NOMO-1 treated with DMSO at 0.1 percent for 48 hours (cell line): ENCODE results near the gene TNFAIP8.
A peak's percentile ranks its signal among the peaks of the same experiment; 100 is the strongest.
"Not testable (repeated sequence)": the region's sequence is repeated elsewhere in the genome, so short reads cannot be mapped to it uniquely, and the experiment has no call there.

Source experiments
- DNase-seq: peaks from one replicate; lab custom pipeline; 2025; ENCODE audit not compliant: unreplicated experiment; lab: John Stamatoyannopoulos, UW

Gene TNFAIP8

DNA sequence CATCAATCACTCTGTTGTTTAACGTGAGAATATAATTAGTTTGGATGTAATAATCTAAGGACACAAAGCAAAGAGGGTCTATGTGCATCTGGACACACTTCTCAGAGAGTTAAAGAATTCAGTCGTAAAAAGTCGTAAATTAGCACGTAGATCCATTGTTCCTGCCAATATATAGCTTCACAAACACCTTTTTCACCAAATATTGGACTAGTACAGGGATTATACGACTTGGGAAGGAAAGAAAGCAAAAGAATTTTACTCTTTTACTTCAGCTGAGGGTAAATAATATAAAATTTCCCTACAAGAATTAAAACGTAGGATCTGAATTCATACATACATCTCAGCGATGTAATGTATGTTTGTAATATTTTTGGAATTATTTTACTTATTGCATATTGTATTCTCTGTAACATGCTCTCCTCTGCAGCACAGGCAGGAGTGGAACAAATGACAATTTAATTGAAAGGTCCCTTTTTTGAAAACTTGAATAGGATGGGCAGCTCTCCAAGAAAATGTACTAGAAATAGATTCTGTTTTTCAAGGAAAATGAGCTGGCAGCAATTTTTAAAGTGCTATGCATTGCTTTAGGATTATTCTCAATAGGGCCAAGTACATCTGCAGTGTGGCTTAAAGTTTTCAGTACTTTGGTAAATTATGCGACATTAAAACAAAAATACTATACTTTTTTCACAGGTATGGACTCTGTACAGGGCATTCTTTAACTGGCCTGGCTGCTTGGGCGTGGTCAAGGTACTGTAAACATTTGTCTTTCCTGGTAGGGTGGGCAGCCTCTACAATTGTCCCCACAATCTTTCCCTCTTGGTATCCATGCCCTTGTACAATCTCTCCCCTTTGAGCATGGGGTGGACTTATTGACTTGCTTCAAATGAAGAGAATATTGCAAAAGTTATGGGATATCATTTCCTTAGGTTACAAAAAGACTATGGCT is 56.7 kb downstream of the TNFAIP8 start:
- DNase-seq: no peak

DNA sequence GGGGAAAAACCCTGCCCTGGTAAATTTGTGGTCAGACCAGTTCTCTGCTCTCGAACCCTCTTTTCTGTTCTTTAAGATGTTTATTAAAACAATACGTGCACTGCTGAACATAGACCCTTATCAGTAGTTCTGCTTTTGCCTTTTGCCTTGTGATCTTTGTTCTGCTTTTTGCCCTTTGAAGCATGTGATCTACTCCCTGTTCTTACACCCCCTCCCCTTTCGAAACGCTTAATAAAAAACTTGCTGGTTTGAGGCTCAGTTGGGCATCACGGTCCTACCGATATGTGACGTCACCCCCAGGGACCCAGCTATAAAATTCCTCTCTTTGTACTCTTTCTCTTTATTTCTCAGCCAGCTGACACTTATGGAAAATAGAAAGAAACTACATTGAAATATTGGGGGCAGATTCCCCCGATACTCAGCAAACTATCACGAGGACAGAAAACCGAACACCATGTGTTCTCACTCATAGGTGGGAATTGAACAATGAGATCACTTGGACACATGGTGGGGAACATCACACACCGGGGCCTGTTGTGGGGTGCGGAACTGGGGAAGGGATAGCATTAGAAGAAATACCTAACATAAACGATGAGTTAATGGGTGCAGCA is 58.4 kb downstream of the TNFAIP8 start:
- peak; percentile 77 for DNase-seq

DNA sequence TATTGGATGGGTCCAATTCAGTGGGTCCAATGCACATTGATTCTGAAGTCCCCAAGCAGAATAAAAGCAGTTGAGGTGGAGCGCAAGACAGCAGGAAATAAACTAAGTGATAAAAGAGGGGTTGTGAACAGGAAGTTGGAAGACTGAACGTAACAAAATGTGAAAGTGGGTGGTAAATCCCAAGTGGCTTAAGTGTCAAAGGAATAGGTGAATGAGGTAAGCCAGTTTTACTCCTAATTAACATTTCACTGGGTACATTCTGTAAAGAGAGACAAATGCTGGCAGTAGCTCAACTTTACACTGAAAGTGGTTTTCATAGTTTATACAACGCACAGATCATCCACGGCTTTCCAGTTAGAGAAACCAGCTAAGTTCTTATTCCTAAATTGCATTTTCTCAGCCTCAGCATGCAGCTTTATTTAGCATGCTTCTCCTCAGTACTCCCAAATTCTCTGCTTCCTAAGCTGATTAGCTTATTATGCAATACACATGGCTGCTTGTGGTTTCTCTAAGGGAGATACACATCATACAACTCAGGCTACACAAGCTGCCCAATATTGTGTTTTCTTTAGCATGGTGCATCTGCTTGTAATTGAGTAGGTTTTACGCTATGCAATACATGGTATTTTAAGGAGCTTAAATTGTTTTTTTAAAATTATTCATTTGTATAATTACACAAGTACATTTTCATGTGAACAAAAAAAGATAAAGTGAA is 62.2 kb downstream of the TNFAIP8 start:
- peak; percentile 16 for DNase-seq

DNA sequence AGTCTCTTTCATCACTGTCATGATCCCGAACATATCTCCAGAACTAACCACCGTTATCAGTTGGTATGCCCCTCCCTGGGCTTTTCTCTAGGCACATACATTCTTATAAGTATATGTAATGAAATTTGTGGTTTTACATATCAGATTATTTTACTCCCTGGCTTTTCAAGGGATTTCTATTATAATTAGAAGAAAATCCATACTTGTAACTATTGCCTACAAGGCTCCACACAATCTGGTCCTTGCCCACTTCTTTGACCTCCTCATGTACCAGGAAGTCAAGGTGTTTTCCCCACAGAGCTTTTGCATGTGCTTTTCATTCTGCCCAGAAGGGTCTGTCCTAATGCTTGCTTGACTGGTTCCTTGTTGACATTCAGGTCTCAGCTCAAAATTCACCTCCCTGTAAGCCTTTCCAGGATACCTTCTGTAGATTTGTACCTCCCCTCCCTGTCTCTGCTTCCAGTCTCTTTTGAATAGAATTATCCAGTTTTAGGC is 62.8 kb downstream of the TNFAIP8 start:
- peak; percentile 3 for DNase-seq

DNA sequence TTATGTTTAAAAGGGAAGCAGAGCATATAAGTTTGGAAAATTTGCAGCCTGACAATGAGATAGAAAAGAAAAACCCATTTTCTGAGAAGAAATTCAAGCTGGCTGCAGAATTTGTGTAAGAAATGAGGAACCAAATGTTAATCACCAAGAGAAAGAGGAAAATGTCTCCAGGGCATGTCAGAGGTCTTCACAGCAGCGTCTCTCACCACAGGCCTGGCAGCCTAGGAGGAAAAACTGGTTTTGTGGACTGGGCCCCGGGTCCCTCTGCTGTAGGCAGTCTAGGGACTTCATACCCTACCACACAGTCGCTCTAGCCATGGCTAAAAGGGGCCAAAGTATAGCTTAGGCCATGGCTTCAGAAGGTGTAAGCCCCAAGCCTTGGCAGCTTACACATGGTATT is 64.3 kb downstream of the TNFAIP8 start:
- DNase-seq: peak; percentile 71

DNA sequence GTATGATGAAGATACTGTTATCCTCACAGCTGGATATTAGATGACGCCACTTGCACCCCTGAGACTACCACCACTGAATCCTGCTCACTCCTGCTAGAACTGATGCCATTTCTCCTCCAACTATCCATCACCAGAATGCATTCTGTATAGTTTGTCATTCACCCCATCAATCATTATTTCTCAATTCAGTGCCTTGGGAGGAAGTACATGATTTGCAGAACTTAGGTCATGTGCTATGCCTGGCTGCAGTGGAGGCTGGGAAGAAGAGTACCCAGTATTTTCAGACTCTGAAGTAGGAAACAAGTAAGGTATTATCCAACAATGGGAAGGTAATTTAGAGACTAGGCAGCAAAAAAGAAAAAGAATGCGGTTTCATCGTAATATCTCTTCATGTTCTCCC is 70.2 kb downstream of the TNFAIP8 start:
- peak; percentile 84 for DNase-seq

DNA sequence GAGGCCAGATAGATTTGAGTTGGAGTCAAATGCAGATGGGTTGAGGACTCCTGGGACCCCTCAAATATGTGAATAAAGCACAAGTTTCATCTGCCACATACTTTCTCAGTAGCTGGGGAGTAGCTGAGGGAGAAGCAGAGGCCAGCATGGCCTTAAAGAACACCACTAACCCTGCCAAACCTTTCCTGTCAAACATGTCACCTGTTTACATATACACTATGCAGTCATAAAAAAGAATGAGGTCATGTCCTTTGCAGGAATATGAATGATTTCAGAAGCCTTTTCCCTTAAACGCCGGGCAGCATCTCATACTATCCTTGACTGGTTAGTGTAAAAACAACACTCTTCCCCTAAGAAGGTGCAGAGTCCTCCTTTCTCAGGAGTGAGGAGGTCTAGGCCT is 71.2 kb downstream of the TNFAIP8 start:
- no peak for DNase-seq

DNA sequence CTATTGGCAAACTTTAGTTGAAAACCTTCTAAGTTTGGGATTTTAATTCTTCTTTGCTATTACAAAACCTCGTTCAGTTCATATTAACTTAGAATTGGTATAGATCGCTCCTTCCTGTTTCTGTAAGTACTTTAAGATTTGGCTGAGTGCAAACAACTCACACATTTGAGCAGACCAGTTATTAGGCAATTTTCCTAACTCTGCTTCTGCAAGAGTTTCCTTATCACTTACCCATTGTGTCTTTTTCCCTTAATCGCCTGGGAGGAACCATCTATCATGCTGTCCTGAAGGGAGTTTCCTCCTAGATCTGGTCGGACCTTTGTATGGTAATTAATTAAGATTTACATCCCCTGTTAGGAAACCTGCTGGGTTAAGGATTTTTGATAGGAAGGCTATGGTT is 71.8 kb downstream of the TNFAIP8 start:
- DNase-seq: peak; percentile 83

DNA sequence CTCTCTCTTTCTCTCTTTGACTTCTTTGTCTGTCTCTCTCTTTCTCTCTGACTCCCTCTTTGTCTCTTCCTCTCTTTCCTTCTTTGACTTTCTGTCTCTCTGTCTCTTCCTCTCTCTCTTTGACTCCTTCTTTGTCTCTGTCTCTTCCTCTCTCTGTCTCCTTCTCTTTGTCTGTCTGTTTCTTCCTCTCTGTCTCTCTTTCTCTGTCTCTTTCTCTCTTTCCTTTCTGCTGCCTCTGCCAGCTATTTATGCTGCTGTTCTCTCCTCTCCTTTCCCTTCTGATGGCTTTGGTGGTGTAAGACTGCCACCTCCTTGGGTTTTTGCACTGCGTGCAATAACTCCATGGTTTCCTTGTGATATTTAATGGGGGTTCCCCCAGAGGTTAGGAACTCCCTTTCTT is 72.3 kb downstream of the TNFAIP8 start:
- not testable (repeated sequence) for DNase-seq

DNA sequence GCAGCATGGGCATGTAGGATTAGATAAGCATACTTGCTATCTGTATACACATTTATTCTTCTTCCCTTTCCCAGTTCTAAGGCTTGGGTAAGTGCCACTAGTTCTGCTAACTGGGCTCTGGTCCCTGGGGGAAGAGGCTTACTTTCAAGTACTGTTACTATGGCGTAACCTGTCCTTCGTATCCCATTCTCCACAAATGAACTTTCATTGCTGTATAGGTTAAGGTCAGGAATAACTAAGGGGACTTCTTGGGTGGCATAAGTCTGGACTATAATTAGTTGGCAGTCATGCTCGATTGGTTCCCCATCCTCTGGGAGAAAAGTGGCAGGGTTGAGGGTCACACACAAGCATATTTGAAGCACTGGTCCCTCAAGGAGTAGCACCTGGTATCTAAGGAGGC is 72.8 kb downstream of the TNFAIP8 start:
- not testable (repeated sequence) for DNase-seq

DNA sequence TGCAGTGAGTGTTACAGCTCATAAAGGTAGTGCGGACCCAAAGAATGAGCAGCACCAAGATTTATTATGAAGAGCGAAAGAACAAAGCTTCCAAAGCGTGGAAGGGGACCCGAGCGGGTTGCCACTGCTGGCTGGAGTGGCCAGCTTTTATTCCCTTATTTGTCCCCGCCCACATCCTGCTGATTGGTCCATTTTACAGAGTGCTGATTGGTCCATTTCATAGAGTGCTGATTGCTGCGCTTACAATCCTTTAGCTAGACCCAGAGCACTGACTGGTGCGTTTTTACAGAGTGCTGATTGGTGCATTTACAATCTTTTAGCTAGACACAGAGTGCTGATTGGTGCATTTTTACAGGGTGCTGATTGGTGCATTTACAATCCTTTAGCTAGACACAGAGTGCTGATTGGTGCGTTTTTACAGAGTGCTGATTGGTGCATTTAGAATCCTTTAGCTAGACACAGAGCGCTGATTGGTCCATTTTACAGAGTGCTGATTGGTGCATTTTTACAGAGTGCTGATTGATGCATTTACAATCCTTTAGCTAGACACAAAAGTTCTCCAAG is 76.9 kb downstream of the TNFAIP8 start:
- DNase-seq: not testable (repeated sequence)

DNA sequence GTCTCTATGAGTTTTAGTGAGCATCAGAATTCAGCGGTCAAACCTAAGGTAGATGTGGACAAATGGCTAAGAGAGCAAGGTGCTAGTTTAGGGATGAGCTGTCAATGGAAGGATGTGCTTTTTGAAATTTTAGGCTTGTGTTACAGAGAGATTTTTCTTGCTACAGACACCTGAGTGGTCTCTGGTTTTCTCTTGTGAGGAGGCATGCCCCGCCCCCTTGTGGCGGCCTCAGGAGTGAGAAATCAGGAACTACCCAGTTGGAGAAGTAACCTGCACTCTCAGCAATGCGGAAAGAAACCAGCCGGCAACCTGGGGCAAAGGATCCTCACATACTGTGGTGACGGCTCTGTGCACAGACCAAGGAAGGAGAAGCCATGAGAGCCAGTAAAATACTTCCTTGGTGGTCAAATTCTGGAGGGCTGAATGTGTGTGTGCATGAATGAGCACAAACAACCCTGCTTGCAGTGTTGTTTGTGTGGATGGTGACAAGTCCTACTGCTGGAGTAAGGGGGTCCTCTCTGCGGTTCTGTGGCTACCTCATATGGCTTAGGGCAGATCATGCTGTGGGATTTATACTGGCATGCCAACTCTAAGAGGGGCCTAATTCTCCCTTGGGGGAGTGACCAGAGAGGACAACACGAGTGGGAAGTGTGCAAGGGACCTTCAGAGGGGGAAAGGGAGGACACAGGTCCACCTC is 79.8 kb downstream of the TNFAIP8 start:
- peak; percentile 75 for DNase-seq

DNA sequence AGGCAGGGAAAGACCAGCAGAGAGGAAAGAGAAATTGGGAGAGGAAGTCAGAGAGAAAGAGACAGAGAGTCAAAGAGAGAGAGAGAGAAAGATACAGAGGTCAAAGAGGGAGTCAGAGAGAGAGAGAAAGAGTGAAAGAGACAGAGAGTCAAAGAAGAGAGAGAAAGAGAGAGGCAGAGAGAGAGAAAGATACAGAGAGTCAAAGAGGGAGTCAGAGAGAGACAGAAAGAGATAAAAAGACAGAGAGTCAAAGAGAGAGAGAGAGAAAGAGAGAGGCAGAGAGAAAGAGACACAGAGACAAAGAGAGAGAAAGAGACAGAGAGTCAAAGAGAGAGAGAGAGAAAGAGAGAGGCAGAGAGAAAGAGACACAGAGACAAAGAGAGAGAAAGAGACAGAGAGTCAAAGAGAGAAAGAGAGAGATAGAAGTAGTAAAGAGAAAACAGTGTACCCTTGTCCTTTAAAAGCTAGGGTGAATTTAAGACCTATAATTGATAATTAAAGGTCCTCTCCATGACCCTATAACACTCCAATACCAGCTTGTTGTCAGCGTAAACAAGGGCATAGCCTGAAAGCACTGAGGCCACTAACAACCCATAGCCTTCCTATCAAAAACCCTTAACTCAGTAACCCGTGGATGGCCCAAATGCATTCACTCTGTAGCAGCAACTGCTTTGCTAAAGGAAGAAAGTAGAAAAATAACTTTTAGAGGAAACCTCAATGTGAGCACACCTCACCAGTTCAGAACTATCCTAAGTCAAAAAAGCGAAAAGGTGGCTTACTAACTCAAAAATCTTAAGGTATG is 82.2 kb downstream of the TNFAIP8 start:
- not testable (repeated sequence) for DNase-seq

DNA sequence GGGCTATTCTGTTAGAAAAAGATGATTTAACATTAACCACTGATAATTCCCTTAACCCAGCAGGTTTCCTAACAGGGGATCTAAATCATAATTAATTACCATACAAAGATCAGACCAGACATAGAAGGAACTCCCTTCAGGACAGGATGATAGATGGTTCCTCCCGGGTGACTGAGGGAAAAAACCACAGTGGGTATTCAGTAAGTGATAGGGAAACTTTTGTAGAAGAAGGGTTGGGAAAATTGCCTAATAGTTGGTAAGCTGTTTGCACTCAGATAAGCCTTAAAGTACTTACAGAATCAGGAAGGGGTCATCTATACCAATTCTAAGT is 82.7 kb downstream of the TNFAIP8 start:
- peak; percentile 55 for DNase-seq

DNA sequence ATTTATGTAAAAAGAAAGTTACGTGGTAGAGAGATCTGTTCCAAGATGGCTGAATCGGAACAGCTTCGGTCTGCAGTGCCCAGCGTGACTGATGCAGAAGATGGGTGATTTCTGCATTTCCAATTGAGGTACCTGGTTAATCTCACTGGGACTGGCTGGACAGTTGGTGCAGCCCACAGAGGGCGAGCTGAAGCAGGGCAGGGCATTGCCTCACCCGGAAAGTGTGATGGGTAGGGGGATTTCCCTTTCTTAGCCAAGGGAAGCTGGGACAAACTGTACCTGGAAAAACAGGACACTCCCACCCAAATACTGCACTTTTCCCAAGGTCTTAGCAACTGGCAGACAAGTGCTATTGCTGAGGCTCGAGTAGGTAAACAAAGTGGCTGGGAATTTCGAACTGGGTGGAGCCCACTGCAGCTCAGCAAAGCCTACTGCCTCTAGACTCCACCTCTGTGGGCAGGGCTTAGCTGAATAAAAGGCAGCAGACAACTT is 83.4 kb downstream of the TNFAIP8 start:
- DNase-seq: no peak

DNA sequence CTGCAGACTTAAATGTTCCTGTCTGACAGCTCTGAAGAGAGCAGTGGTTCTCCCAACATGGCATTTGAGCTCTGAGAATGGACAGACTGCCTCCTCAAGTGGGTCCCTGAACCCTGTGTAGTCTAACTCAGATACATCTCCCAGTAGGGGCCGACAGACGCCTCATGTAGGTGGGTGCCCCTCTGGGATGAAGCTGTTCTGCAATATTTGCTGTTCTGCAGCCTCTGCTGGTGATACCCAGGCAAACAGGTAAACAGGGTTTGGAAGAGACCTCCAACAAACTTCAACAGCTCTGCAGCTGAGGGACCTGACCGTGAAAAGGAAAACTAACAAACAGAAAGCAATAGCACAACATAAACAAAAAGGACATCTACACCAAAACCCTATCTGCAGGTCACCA is 83.8 kb downstream of the TNFAIP8 start:
- not testable (repeated sequence) for DNase-seq

DNA sequence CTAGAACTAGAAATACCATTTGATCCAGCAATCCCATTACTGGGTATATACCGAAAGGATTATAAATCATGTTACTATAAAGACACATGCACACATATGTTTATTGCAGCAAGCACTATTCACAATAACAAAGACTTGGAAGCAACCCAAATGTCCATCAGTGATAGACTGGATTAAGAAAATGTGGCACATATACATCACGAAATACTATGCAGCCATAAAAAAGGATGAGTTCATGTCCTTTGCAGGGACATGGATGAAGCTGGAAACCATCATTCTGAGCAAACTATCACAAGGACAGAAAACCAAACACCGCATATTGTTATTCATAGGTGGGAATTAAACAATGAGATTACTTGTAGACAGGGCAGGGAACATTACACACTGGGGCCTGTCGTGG is 88.8 kb downstream of the TNFAIP8 start:
- DNase-seq: not testable (repeated sequence)

DNA sequence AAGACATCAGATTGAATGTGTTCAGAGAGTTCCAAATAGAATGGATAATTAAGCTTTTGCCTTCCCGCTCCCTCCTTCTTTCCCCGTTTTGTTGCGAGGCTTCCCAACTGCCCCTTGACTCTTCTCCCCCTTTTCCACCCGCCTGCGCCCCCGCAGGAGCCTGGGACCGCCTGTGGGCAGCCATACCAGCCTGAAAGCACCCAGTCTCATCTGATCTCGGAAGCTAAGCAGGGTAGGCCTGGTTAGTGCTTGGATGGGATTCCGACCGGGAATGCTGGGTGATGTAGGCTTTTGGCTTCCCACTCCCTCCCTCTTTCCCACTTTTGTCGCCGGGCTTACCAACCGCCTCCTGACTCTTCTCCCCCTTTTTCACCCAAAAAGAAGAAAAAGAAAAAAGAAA is 89.7 kb downstream of the TNFAIP8 start:
- DNase-seq: no peak
